ENCODE data around the gene HSFX2. TPM values are rescaled to one million over a fixed set of nuclear protein-coding genes. Genes with fewer than 3 reads are reported as not detected.
"Not testable (repeated sequence)": the region's sequence is repeated elsewhere in the genome, so short reads cannot be mapped to it uniquely, and the experiment has no call there.

Gene HSFX2
- total RNA-seq, 1 donor from 2014 or later = 2.0 TPM

GRCh38 chrX:149629730-149630387 lies 34.7 kb upstream of the HSFX2 start:
- Mint-ChIP-seq H3K36me3 (ENCODE audit: low read depth, unreplicated experiment) (peaks cover 19% of the 10 kb centered on the region), H3K27me3 (ENCODE audit: unreplicated experiment) (peaks cover 15% of the 10 kb centered on the region), H3K4me1 (ENCODE audit: unreplicated experiment) (peaks cover 40% of the 10 kb centered on the region), H3K4me3 (ENCODE audit: unreplicated experiment) (peak overlapping the region; percentile 98), H3K9me3 (ENCODE audit: unreplicated experiment) (no peaks in the 10 kb centered on the region), H3K27ac (ENCODE audit: unreplicated experiment) (peak overlapping the region; percentile 61)
- DNase-seq (ENCODE audit: low spot score) = no peak
- TF ChIP-seq CTCF (IDR thresholded peaks at IDR 0.05; ENCODE audit: unreplicated experiment) = no peak

GRCh38 chrX:149628768-149629167 lies 33.7 kb upstream of the HSFX2 start:
- TF ChIP-seq CTCF (IDR thresholded peaks at IDR 0.05; ENCODE audit: unreplicated experiment) = no peak
- Mint-ChIP-seq H3K9me3 (ENCODE audit: unreplicated experiment) (no peaks in the 10 kb centered on the region), H3K27me3 (ENCODE audit: unreplicated experiment) (peaks cover 16% of the 10 kb centered on the region), H3K27ac (ENCODE audit: unreplicated experiment) (no peak overlapping the region), H3K36me3 (ENCODE audit: low read depth, unreplicated experiment) (peaks cover 19% of the 10 kb centered on the region), H3K4me3 (ENCODE audit: unreplicated experiment) (peak overlapping the region; percentile 98), H3K4me1 (ENCODE audit: unreplicated experiment) (peaks cover 44% of the 10 kb centered on the region)
- DNase-seq (ENCODE audit: low spot score) = no peak

- H3K27ac Mint-ChIP-seq (ENCODE audit: unreplicated experiment) = no peak overlapping the region
- no peak overlapping the region for H3K4me3 Mint-ChIP-seq (ENCODE audit: unreplicated experiment)
- DNase-seq (ENCODE audit: low spot score) = no peak
- no peaks in the 10 kb centered on the region for H3K9me3 Mint-ChIP-seq (ENCODE audit: unreplicated experiment)
- peaks cover 19% of the 10 kb centered on the region for H3K36me3 Mint-ChIP-seq (ENCODE audit: low read depth, unreplicated experiment)
- peaks cover 16% of the 10 kb centered on the region for H3K27me3 Mint-ChIP-seq (ENCODE audit: unreplicated experiment)
- peaks cover 44% of the 10 kb centered on the region for H3K4me1 Mint-ChIP-seq (ENCODE audit: unreplicated experiment)
- TF ChIP-seq CTCF (IDR thresholded peaks at IDR 0.05; ENCODE audit: unreplicated experiment) = no peak
Observed at GRCh38 chrX:149628280-149628679, 33.2 kb upstream of the HSFX2 start.

GRCh38 chrX:149626829-149627228 lies 31.7 kb upstream of the HSFX2 start:
- H3K27ac Mint-ChIP-seq (ENCODE audit: unreplicated experiment); H3K9me3 Mint-ChIP-seq (ENCODE audit: unreplicated experiment); H3K4me3 Mint-ChIP-seq (ENCODE audit: unreplicated experiment); DNase-seq (ENCODE audit: low spot score): not testable (repeated sequence)
- H3K4me1 Mint-ChIP-seq (ENCODE audit: unreplicated experiment) = peaks cover 40% of the 10 kb centered on the region
- peaks cover 19% of the 10 kb centered on the region for H3K36me3 Mint-ChIP-seq (ENCODE audit: low read depth, unreplicated experiment)
- H3K27me3 Mint-ChIP-seq (ENCODE audit: unreplicated experiment) = peaks cover 10% of the 10 kb centered on the region

- H3K4me3 Mint-ChIP-seq (ENCODE audit: unreplicated experiment); H3K27ac Mint-ChIP-seq (ENCODE audit: unreplicated experiment); H3K27me3 Mint-ChIP-seq (ENCODE audit: unreplicated experiment); H3K9me3 Mint-ChIP-seq (ENCODE audit: unreplicated experiment); DNase-seq (ENCODE audit: low spot score); H3K36me3 Mint-ChIP-seq (ENCODE audit: low read depth, unreplicated experiment): not testable (repeated sequence)
- H3K4me1 Mint-ChIP-seq (ENCODE audit: unreplicated experiment) = peaks cover 16% of the 10 kb centered on the region
Observed at GRCh38 chrX:149619662-149620061, 24.5 kb upstream of the HSFX2 start.

- no peak for DNase-seq (ENCODE audit: low spot score)
- Mint-ChIP-seq H3K4me3 (ENCODE audit: unreplicated experiment) (no peak overlapping the region), H3K27me3 (ENCODE audit: unreplicated experiment) (no peaks in the 10 kb centered on the region), H3K27ac (ENCODE audit: unreplicated experiment) (no peak overlapping the region), H3K9me3 (ENCODE audit: unreplicated experiment) (no peaks in the 10 kb centered on the region), H3K36me3 (ENCODE audit: low read depth, unreplicated experiment) (no peaks in the 10 kb centered on the region), H3K4me1 (ENCODE audit: unreplicated experiment) (peaks cover 9% of the 10 kb centered on the region)
- TF ChIP-seq CTCF (IDR thresholded peaks at IDR 0.05; ENCODE audit: unreplicated experiment) = no peak
Observed at GRCh38 chrX:149618871-149619270, 23.8 kb upstream of the HSFX2 start.

All from endothelial cell (in vitro differentiated cells).